Hepatocyte (in vitro differentiated cells): ENCODE data around the gene FMO2. TPM values are rescaled to one million over a fixed set of nuclear protein-coding genes. Genes with fewer than 3 reads are reported as not detected.

Source experiments
- DNase-seq: peaks from one replicate; pipeline ENCODE4 v3.0.0-alpha.2; 2016; ENCODE audit warnings: low spot score
- H2AFZ ChIP-seq: fragments of 200-600 bp; sonication (generic); 2 replicates; pipeline ENCODE4 v1.6.0; 2016; ENCODE audit warnings: antibody characterized with exemption, mild to moderate bottlenecking
- H3K27ac ChIP-seq: fragments of 200-600 bp; sonication (generic); 2 replicates; pipeline ENCODE4 v1.5.1; 2016; ENCODE audit warnings: mild to moderate bottlenecking
- H3K27me3 ChIP-seq: fragments of 200-600 bp; sonication (generic); 2 replicates; pipeline ENCODE4 v1.6.1; 2016
- H3K36me3 ChIP-seq: fragments of 200-600 bp; sonication (generic); replicated peaks from 2 replicates; pipeline ENCODE4 v1.5.1; 2016; ENCODE audit warnings: low read depth; ENCODE audit not compliant: insufficient read depth
- H3K4me1 ChIP-seq: fragments of 200-600 bp; sonication (generic); 2 replicates; pipeline ENCODE4 v1.5.1; 2016; ENCODE audit warnings: mild to moderate bottlenecking, moderate library complexity; ENCODE audit not compliant: insufficient read depth
- H3K4me2 ChIP-seq: fragments of 200-600 bp; sonication (generic); 2 replicates; pipeline ENCODE4 v1.6.0; 2016
- H3K4me3 ChIP-seq: fragments of 200-600 bp; sonication (generic); 2 replicates; pipeline ENCODE4 v1.5.1; 2016; ENCODE audit warnings: mild to moderate bottlenecking
- H3K79me2 ChIP-seq: fragments of 200-600 bp; sonication (generic); 2 replicates; pipeline ENCODE4 v1.6.0; 2017; ENCODE audit warnings: mild to moderate bottlenecking
- H3K9me2 ChIP-seq: fragments of 200-600 bp; sonication (generic); replicated peaks from 2 replicates; pipeline ENCODE4 v1.6.0; 2017; ENCODE audit warnings: mild to moderate bottlenecking; ENCODE audit not compliant: insufficient read depth
- H3K9me3 ChIP-seq: fragments of 200-600 bp; sonication (generic); 2 replicates; pipeline ENCODE4 v1.5.1; 2016; ENCODE audit warnings: low read depth, mild to moderate bottlenecking
- H4K20me1 ChIP-seq: fragments of 200-600 bp; sonication (generic); 2 replicates; pipeline ENCODE4 v1.6.0; 2016; ENCODE audit warnings: mild to moderate bottlenecking; ENCODE audit not compliant: insufficient read depth, poor library complexity, severe bottlenecking
- EZH2 ChIP-seq: fragments of 200-600 bp; sonication (generic); IDR thresholded peaks from 2 replicates; pipeline ENCODE4 v1.6.1; 2016; ENCODE audit warnings: antibody characterized with exemption, mild to moderate bottlenecking, borderline replicate concordance
- EZH2phosphoT487 ChIP-seq: fragments of 200-600 bp; sonication (generic); IDR thresholded peaks from one replicate; pipeline ENCODE4 v1.6.1; 2018; ENCODE audit warnings: antibody characterized with exemption, mild to moderate bottlenecking, low read depth, moderate library complexity; ENCODE audit not compliant: unreplicated experiment, severe bottlenecking
- WGBS: methylation state at CpG from one replicate; pipeline ENCODE4 v1.1.6; 2016; ENCODE audit warnings: low lambda C conversion rate; ENCODE audit errors: missing lambda C conversion rate; 5-methylcytosine and 5-hydroxymethylcytosine counted together
- polyA plus RNA-seq: library from polyadenylated mRNA; unstranded; fragments of >200 nt; fragmentation: Nextera tagmentation; extraction: Ambion mirVana; gene quantifications from 2 replicates; pipeline ENCODE4 v1.2.1, GENCODE V29; 2016
- total RNA-seq: library from RNA; depleted of rRNA; stranded (reverse); fragments of >200 nt; gene quantifications from 2 replicates; pipeline ENCODE4 v1.2.3, GENCODE V29; 2014
- TF ChIP-seq, protein P1 (sequence below): fragments of 200-600 bp; sonication (generic); IDR thresholded peaks from 2 replicates; pipeline ENCODE4 v1.5.1; 2016; ENCODE audit warnings: antibody characterized with exemption, mild to moderate bottlenecking; ENCODE audit not compliant: poor library complexity

Gene FMO2
- total and polyA plus RNA-seq, 2 experiments from 2014 or later: 0.70 TPM; not detected in 1

DNA sequence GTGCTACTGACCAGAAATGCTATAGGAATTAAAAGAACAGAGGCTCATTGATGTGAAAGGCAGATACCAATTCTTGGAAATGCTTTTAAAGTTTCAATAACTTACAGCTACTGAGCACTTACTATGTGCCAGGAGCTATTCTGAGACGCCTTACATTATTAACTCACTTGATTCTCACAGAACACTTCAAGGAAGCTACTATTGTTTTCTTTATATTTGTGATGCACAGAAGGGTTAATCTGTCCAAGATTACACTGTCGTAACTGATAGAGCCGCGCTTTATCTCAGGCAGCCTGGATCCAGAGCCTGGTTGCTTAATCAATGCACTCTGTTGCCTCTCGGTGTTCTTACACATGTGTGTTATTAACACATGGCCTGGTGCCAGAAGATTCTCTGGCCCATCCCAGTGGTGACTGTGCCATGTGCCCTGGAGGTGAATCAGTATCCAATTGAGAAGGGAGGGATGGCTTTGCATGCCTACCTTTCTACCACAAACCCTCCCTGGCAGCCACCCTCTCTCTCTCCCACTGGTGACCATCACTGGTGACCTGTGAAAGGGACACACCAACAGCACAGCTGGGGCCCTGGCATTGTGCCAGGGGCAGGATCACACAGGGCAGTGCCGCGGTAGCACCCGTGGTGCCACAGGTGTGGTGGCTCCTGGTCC, 72.0 kb downstream of the FMO2 start:
- no peaks in the 10 kb centered on the region for H3K9me3 ChIP-seq
- peak overlapping the region; percentile 87 for H3K27ac ChIP-seq
- no peaks in the 10 kb centered on the region for H4K20me1 ChIP-seq
- H2AFZ ChIP-seq: no peak overlapping the region
- H3K4me3 ChIP-seq: no peak overlapping the region
- H3K4me1 ChIP-seq: peaks cover 51% of the 10 kb centered on the region
- no peaks in the 10 kb centered on the region for H3K79me2 ChIP-seq
- H3K27me3 ChIP-seq: no peaks in the 10 kb centered on the region
- peak; percentile 85 for DNase-seq
- H3K36me3 ChIP-seq: no peaks in the 10 kb centered on the region
- peak overlapping the region; percentile 51 for H3K4me2 ChIP-seq
- TF ChIP-seq EZH2 (no peak), EZH2phosphoT487 (no peak)
- TF ChIP-seq, protein P1, sequence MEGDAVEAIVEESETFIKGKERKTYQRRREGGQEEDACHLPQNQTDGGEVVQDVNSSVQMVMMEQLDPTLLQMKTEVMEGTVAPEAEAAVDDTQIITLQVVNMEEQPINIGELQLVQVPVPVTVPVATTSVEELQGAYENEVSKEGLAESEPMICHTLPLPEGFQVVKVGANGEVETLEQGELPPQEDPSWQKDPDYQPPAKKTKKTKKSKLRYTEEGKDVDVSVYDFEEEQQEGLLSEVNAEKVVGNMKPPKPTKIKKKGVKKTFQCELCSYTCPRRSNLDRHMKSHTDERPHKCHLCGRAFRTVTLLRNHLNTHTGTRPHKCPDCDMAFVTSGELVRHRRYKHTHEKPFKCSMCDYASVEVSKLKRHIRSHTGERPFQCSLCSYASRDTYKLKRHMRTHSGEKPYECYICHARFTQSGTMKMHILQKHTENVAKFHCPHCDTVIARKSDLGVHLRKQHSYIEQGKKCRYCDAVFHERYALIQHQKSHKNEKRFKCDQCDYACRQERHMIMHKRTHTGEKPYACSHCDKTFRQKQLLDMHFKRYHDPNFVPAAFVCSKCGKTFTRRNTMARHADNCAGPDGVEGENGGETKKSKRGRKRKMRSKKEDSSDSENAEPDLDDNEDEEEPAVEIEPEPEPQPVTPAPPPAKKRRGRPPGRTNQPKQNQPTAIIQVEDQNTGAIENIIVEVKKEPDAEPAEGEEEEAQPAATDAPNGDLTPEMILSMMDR: no peak
- 48% methylated on average over 8 of the region's 8 CpGs for WGBS
- H3K9me2 ChIP-seq: no peaks in the 10 kb centered on the region

DNA sequence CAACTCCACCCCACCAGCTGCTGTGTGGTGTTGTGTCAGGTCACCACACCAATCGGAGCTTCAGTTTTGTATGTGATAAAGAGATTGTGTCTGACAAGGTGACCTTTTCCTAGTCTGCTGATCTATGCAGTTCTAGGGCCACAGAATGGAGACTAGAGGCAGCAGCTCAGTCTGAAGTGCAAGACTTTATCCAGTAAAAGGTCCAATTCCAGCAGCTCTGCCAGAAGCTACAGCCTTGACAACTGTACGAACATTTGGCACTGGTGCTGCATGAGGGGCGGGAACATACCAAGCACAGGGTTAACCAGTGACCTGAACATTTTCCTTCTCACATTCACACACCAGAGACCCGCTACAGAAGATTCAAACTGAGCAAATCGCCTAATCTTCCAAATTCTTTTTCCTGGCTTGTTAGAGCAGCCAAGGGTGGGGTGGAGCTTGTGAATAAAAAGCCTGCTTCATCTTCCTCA, 72.5 kb downstream of the FMO2 start:
- H3K4me1 ChIP-seq: peaks cover 51% of the 10 kb centered on the region
- WGBS: 84% methylated on average over 5 of the region's 5 CpGs
- peak overlapping the region; percentile 83 for H3K27ac ChIP-seq

DNA sequence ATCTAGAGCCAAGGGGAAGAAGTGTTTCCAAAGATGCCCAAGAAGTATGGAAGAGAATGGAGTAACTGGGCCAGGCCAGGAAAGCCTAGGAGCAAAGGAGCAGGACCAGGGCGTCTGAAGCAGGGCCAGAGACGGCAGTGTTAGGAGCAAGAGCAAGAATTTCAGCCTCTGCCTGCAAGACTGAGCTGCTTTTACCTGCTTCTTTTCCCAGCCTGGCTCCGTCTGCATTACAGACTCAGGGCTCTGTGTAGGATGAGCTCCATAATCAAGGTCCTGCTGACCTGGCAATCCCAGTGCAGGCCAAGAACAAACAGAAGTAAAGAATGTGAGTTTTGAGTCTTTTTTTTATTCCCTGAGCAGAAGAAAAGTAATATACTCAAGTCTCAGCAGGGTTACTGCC, 73.3 kb downstream of the FMO2 start:
- no peak overlapping the region for H2AFZ ChIP-seq

More for the DNA sequence above, 72.5 kb downstream of the FMO2 start:
- H3K4me3 ChIP-seq: no peak overlapping the region
- H4K20me1 ChIP-seq: no peaks in the 10 kb centered on the region
- no peak overlapping the region for H2AFZ ChIP-seq
- no peaks in the 10 kb centered on the region for H3K36me3 ChIP-seq
- H3K9me2 ChIP-seq: no peaks in the 10 kb centered on the region
- DNase-seq: no peak
- TF ChIP-seq, protein P1: no peak
- TF ChIP-seq EZH2phosphoT487 (no peak), EZH2 (no peak)
- no peaks in the 10 kb centered on the region for H3K9me3 ChIP-seq
- H3K79me2 ChIP-seq: no peaks in the 10 kb centered on the region
- H3K4me2 ChIP-seq: peak overlapping the region; percentile 51
- no peaks in the 10 kb centered on the region for H3K27me3 ChIP-seq

More for the DNA sequence above, 73.3 kb downstream of the FMO2 start:
- Histone ChIP-seq H3K36me3 (no peaks in the 10 kb centered on the region), H3K27ac (peak overlapping the region; percentile 83), H3K79me2 (no peaks in the 10 kb centered on the region), H3K4me1 (peaks cover 51% of the 10 kb centered on the region), H3K27me3 (no peaks in the 10 kb centered on the region), H3K4me2 (peak overlapping the region; percentile 51), H3K9me2 (no peaks in the 10 kb centered on the region), H4K20me1 (no peaks in the 10 kb centered on the region), H3K9me3 (no peaks in the 10 kb centered on the region), H3K4me3 (no peak overlapping the region)
- WGBS: 58% methylated on average over 3 of the region's 3 CpGs
- TF ChIP-seq EZH2phosphoT487 (no peak), EZH2 (no peak)
- TF ChIP-seq, protein P1: no peak
- DNase-seq: no peak
